Measurements from ENCODE around the gene KRT80.

The KRT80 gene

DNA sequence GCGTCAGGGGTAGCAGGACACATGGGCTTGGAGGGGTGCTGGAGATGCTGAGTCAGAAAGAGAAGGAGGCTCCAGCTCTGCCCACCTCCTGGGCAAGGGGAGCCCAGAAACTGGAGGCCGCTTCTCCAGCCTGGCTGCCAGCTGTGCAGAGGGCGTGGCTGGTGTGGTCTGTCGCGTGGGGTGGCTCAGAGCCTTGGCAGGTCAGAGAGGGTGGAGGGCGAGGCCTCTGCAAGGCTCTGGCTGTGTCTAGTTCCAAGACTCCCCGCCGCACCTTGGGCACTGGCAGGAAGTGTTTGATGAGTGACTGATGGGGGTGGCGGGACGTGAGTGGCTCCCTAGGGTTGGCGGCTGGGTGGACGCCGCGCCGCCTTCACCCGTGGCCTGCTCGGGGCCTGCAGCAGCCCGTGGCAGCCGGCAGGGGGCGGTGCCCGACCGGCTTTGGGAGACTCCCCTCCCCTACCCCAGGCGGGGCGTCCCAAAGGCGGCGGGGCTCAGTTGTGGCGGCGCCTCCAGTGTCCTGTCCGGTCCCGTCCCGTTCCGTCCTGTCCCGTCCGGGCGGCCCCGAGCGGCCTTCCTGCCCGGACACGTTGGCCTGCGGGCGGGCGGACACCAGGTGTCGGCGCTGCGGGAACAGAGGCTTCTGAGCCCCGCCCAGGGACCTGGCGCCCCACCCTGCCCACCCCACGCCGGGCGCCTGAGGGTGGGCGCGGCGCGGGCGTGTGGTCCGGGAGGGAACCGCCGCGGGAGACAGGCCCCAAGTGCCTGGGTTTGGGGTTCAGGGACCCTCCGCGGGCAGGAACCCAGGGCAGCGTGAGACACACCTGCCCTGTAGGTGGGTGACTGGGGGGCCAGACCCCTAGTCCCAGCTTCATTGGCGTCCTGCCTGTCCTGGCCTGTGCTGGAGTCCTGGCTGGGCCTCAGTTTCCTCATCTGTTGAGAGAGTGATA is 39.7 kb downstream of the KRT80 start:
- DNase-seq = peak; percentile 72

DNA sequence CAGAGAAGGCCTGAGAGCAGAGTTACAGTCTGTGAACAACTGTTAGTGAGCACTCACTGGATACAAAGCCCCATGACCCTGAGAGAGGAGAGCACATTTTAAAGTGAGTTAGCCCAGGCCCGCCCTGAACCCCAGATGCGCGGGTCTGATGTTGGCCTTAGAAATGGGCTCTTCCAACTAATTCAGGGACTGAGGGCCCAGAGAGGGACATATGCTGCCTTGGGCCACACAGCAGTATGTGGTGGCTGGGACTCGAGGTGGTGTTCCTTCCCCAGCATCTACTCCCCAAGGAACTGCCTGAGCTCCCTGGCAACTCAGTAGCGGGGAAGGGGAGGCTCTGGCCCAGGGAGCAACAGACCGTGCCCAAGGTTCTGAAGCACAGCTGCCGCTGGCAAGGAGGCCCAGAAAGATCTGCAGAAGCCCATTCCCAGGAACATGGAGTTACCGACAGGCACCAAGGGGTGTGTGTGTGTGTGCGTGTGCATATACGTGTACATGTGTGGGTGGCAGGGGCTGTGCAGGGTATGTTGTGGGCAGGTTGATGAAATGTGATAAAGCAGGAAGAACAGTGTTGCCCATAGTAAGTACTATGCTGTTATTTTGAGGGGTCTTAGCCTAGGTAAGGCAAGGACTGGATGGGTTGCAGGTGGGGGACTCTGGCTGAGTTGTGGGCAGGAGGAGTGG is 40.5 kb downstream of the KRT80 start:
- no peak for DNase-seq

DNA sequence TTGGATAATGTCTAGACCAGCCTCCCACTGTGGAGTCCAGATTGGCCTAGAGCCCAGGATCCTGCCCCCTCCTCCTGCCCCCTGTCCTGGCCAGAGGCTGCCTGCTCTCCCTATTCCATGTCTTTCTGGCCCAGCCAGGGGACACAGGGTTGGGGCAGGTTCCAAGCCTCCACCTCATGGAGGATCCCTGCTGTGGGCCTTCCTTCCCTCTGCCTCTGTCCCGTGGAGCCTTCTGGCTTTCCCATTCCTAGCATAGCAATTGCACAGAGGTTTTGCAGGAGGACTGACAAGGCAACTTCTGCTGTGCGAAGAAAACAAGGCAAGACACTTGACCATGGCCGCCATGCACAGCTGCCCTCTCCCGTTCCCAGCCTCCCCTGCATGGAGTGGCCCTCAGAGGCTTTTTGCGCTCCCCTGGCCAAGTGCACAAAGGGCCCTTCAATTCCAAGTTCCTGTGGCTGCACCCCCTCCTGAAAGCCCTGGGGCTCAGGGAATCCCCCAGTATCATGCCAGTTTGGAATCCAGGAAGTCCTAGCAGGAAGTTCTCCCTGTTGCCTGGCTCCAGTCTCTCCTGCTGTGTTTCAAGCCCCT is 42.1 kb downstream of the KRT80 start:
- no peak for DNase-seq

DNA sequence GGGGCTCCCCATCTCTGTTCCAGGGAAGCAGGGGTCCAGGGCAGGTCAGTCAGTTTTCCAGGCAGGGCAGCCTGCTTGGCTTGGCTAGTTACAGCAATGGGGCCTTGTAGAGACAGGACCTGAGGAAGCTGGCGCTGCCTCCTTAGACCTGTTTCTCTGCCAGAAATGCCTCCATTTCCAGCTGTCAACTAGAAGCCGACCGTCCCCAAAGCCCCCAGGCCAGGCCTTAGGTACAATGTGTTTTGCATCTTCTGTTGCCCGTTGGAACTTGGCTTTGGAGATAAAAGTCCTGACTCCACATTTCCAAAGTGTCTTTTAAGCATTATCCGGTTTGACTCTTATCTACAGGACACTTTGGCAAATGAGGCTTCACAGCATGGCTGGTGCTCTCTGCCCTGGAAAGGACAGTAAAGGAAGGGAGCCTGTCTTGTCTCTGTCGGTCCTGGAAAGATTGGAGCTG is 42.6 kb downstream of the KRT80 start:
- no peak for DNase-seq

DNA sequence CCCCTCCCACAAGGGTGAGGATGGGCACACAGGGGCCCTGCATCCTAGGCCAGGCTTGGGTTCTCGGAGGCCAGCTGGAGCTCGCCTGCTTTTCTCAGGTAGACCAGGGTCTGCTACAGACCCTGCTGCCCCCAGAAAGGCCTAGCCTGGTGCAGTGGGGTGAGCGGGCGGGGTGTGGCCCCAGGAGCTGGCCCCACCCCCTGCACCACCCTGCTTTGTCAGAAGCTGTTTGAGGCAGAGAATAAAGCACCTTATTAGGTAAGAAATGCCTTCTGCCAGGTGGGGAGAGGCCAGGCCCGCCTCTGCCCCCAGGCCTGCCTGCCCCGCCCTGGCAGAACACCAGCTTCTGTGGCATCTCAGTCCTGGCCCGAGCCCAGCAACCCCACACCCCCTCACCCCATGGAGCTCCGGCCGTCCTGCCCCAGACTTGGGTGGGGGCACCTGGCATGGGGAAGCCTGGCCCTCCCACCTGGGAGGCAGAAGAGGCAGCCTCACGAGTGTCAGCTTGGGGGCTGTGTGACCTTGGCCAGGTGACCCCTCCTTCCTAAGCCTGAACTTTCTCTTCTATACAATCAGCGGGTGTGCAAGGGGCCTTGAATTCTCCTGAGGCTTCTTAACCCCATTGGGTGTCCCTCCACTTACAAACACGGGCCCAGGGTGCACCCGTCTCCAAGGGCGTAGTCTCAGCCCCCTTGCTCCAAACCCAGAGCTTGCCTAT is 43.2 kb downstream of the KRT80 start:
- no peak for DNase-seq

DNA sequence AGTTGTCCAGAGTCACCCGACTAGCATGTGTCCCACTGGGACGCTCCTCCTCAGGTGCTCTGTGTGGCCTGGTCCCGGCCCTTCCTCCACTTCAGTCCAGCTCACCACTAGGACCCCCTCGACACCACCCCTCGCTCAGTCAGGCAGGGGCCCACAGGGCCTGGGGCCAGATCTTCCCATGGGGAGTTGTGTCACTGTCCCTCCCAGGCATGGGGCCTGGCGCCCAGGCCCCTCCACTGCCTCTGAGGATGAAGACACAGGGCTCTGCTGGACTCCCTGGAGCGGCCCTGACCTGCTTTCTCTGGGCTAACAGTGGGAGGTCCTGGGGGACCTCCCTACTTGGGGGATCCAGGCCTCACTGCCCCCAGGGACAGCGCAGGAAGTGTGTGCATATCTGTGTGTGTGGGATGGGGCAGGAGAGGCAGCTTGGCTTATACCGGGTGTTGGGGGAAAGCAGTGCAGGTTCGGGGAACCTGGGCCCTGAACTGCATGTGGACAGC is 43.8 kb downstream of the KRT80 start:
- DNase-seq = no peak

DNA sequence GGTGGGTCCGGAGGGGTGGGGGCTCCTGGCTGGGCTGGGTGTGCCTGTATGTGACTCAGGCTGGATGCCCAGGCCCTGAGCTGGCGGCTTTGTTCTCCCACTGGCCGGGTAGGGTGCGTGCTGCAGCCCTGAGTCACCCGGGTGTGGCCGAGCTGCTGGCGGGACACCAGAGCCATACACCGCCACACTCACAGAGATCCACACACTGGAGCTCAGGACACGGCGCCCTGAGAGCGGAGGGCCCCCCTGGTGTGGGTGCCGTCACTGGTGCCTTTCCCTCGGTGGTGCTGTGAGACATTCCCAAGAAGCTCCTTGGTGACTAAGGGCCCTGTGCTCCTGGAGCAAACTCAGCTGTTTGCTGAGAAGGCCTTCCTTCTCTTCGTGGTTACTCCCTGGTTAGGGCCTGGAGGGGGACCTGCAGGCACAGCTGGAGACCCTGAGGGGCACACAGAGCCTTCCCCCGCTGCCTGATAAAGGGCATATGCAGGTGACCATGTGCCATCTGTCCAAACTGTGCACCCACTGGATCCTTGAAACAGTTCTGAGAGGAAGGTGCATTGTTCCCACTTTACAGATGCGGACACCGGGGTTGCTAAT is 44.3 kb downstream of the KRT80 start:
- DNase-seq = no peak

DNA sequence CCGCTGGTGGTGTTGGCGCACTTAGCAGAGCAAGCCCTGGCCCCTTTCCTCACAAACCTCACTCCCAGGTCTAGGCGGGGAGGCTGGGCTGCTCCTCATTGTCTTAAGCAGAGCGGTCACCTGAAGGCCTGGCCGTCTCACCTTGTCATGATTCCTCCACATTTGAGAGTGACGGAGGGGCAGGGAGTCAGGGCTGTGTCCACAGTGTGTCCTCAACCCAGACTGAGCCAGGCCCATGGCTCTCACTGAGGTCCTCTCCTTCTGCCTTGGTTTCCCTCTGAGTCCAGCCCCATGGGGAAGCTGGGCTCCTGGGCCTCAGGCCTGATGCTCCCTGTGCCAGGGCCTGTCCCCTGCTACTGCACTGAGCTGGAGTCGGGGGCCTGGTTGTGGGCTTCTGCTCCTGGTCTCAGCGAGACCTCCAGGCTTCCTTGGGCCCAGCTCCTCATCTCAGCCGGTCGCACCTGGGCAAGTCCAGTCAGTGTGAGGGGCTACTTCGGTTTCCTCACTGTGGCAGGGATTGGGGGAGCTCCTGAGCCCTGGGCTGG is 44.9 kb downstream of the KRT80 start:
- DNase-seq = no peak

DNA sequence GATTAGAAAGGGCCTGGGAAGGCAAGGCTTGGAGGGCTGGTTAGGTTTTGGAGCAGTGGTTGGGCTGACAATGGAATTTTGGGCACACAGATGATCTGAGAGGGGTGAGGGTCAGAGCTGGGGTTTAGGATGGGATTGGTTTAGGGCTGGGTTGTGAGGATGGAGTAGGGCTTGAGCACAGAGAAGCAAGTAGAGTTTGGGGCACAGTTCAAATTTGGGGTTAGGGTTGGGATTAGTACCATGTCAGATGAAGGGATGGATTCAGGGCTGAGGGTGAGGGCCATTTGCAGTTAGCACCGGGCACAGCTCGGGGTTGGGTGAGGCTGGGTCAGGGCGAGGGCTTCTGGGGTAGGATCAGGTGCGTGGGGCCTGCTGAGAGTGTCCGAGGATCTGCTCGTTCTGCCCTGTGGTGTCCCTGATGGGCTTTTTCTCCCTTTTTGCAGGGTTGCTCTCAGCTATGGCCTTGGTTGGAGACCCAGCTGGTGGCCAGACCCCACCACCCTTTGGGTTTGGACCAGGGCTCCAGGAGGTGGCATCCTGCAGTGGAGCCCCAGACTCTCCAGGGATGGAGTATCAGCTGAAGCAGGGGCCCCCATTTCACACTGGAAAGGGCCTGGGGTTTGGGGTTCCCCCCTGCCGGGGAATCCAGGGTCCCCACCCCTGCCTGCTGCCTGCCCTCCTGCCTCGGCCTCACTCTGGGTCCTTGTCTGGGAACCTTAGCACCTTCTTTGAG is 45.6 kb downstream of the KRT80 start:
- DNase-seq = no peak

DNA sequence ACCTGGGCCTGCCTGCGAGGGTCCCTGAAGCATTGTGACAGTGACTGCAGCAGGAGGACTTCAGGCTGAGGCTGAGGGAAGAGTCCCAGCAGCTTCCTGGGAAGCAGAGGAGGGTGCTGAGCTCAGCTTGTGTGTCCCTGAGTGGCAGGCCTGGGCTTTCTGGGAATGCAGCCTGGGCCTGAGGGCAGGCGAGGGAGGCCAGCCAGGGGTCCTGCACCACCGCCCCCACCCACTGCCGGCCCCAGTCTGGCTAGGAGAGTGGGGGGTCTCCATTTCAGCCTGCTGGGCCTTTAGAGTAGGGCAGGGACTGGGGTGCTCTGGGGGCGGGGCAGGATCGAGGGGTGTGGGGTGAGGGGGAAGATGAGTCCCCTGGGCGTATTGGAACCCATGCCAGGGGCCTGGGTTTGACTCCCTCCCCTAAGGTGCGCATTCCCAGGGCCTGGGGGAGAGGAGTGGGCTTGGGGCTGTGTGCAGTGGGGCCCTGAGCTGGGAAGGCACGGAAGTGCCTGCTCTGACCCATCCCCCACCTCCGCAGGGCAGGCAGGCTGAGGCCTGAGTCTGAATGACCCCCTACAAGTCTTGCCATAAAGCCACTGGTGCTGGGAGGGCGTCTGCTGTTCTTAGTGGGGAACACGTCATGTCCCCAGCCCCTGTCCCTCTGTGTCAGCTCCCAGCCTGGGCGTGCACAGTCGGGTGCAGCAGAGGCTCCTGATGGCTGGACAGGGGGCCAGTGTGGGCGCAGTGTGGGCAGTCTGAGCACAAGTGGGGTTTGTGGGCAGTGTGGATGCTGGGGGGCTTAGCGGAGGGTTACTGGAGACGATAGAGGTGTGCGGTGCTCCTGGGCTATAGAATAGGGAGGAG is 46.4 kb downstream of the KRT80 start:
- DNase-seq = no peak

DNA sequence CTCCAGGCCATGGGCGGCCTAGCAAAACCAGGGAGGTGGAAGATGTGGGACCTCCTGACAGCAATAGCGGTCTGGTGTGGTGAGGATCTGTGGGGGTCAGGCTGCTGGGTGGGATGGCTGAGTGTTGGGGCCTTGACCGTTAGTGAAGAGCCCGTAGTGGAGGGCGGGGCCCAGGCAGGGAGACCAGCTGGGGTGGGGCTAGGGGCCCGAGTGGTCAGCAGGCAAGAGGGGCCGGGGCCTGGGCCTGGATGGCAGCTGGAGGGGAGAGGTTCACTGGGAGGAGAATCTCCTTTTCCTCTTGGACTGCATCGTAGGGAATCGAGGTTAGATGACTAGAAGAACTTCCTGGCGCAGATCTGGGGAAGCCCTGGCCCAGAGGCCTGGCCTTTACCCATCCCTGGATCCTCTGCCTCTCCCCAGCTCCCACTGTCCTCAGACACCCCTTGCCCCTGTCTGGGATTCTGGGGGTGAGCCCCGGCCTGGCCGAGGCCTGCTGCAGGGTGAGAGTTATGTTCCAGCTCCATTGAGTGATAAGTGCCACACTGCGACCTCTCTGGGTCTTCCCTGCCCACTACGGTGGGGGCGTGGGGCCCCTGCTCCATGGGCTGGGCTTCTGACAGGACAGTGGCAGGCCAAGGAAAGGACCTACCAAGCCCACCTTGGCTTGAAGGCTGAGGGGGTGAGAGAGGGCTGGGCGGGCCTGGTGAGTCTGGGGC is 47.1 kb downstream of the KRT80 start:
- no peak for DNase-seq

DNA sequence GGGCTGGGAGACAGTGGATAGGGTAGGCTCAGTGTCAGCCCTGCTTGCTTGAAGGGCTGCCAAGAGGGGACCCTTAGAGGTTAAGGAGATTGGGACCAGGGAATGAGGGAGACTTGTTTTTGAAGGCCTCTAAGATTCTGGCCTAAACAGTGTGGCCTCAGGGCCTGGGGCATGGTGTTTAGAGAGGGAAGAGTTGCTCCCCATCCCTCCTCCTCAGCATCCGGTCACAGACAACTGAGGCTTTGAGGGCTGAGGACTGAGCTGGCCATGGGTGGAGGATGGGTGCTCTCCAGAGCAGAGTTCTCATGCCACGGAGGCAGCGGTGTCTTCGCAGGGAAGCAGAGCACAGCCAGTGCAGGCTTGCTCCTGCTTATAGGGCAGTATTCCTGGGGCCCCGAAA is 49.4 kb downstream of the KRT80 start:
- DNase-seq = no peak

DNA sequence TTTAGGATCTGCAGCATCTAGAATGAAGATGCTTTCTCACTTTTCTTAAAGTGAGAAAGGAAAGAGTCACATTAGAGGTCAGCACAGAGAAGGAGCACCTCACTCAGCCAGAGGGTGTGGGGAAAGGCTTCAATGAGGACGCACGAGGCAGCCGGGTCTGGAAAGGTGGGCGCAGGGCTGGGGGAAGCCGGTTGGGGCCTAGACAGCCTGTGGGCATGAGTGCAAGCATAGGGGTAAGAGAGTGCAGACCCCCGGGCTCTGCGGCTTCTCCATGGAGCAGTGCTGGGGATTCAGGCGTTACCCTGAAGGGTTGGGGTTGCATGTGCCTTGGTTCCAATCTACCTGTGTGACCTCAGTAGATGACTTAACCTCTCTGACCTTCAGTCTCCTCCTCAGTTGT is 49.9 kb downstream of the KRT80 start:
- no peak for DNase-seq

DNA sequence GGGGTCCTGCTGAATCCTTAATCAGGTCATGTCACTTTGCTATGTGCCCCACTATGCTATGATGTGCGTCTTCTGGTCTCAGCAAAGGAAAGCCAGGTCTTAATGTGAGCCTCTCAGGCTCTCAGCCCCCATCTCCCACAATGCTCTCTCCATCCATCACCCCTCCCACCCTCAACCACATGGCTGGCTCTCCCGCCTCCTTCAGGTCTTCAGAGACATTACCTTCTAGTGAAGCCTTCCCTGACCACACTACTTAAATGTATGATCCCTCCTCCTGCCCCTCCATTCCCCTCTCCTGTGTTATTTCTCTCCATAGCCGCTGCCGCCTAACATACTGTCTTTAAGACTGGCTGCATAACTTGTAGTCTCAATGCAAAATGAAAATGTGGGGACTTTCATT is 50.5 kb downstream of the KRT80 start:
- no peak for DNase-seq

DNA sequence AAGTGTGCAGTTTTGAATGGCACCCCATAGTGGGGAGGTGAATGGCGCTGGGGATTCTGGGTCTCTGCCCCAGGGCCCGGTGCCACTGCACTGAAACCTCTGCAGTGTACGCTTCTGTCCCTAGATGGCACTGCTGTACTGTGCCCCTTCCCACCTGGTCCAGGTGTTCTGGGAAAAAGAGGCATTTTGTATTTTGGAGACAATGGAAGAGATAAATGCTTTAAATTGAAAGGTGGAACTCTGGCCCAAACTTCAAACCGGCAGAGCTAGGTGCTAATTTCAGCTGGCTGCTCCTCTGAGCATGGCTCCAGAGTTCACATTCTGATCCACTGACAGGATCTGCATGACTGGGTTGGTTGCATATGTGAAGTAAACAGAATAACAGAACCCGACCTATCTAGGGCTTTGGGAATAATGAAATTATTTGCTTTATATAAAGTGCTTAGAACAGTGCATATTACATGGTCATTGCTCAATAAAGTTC is 52.2 kb downstream of the KRT80 start:
- peak; percentile 19 for DNase-seq

DNA sequence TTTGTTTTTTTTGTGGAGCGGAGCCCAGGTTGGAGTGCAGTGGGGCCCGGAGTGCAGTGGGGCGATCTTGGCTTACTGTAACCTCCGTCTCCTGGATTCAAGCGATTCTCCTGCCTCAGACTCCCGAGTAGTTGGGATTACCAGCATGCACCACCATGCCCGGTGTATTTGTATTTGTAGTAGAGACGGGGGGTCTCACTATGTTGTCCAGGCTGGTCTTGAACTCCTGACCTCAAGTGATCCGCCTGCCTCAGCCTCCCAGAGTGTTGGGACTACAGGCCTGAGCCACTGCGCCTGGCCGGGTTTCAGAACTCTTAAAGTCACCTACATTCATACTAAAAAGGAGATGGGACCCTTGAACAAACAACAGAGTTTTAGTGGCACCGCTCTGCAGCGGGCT is 52.7 kb downstream of the KRT80 start:
- DNase-seq = no peak

DNA sequence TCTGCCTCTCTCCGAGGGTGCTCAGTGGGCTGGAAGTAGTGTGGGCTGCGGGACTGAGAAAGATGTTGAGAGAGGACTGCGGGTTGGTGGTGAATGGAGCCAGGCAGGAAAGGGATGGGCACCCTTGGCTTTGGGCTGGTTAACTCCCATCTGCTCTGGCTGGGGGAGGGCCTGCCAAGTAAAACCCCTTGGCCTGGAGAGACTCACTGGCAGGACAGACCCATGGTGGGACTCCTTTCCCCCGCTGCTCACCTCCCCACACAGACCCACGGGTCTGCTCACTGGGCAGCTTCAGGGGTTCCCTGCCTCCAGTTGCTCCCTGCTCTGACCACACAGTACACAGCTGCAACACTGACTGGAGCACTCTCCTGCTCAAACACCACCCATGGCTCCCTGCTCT is 54.1 kb downstream of the KRT80 start:
- DNase-seq = no peak

DNA sequence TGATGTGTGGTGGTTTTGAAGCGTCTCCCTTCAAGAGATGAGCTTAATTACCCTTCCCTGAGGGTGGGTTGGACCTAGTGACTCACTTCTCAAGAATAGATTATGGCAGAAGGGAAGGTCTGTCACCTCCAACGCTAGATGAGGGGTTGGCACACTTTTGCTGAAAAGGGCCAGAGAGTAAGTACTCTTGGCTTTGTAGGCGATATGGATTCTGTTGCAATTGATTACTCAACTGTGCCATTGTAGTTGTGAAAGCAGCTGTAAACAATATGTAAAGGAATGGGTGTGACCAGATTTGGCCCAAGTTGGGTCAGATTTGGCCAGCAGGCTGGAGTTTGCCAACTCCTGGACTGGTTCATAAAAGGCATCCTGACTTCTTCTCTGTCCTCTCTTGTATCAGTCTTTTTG is 59.1 kb downstream of the KRT80 start:
- no peak for DNase-seq

DNA sequence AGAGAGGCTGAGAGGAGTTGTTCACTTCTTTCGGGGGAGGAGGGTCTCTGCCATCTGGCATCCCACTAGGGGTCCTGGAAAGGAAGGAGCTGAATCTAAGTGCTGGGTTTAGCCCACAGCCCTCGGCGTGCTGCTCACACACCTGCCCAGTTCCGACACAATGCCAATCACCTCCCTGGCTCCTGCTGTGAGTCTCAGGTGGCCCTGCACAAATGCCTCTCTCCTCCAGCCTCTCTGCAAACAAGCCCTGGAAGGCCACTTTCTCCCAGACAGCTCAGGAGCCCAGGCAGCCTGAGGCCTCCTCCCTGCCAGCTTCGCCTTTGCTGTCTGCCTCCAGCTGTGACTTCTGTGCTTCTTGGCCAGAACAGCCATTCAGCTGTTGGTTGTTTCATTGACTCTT is 61.1 kb downstream of the KRT80 start:
- no peak for DNase-seq
